ENCODE measurements around the gene CAB39L.

The CAB39L gene

GRCh38 chr13:49441846-49442245 lies 2.0 kb downstream of the CAB39L start:
- DNase-seq (ENCODE audit: low spot score): no peak

- DNase-seq (ENCODE audit: low spot score): no peak
These were observed 2.6 kb downstream of the CAB39L start for GRCh38 chr13:49441312-49441711.

GRCh38 chr13:49439609-49440008 lies 4.3 kb downstream of the CAB39L start:
- DNase-seq (ENCODE audit: low spot score): no peak

- DNase-seq (ENCODE audit: low spot score): no peak
These were observed 6.2 kb downstream of the CAB39L start for GRCh38 chr13:49437705-49438104.

GRCh38 chr13:49436890-49437289 lies 7.0 kb downstream of the CAB39L start:
- DNase-seq (ENCODE audit: low spot score): no peak

- DNase-seq (ENCODE audit: low spot score): no peak
These were observed 7.9 kb downstream of the CAB39L start for GRCh38 chr13:49435992-49436391.

GRCh38 chr13:49429121-49429520 lies 14.7 kb downstream of the CAB39L start:
- DNase-seq (ENCODE audit: low spot score): no peak

GRCh38 chr13:49428041-49428763 lies 15.7 kb downstream of the CAB39L start:
- no peak for DNase-seq (ENCODE audit: low spot score)

GRCh38 chr13:49424011-49424560 lies 19.8 kb downstream of the CAB39L start:
- no peak for DNase-seq (ENCODE audit: low spot score)

- DNase-seq (ENCODE audit: low spot score): no peak
These were observed 22.5 kb downstream of the CAB39L start for GRCh38 chr13:49421391-49421790.

GRCh38 chr13:49419276-49419675 lies 24.6 kb downstream of the CAB39L start:
- no peak for DNase-seq (ENCODE audit: low spot score)

GRCh38 chr13:49418206-49418605 lies 25.7 kb downstream of the CAB39L start:
- DNase-seq (ENCODE audit: low spot score): no peak

- no peak for DNase-seq (ENCODE audit: low spot score)
These were observed 26.7 kb downstream of the CAB39L start for GRCh38 chr13:49417161-49417560.

GRCh38 chr13:49412749-49413148 lies 31.1 kb downstream of the CAB39L start:
- no peak for DNase-seq (ENCODE audit: low spot score)

- no peak for DNase-seq (ENCODE audit: low spot score)
These were observed 32.5 kb downstream of the CAB39L start for GRCh38 chr13:49411353-49411752.

GRCh38 chr13:49410477-49410876 lies 33.4 kb downstream of the CAB39L start:
- DNase-seq (ENCODE audit: low spot score): no peak

- DNase-seq (ENCODE audit: low spot score): no peak
These were observed 33.9 kb downstream of the CAB39L start for GRCh38 chr13:49410006-49410405.

GRCh38 chr13:49409008-49409407 lies 34.9 kb downstream of the CAB39L start:
- no peak for DNase-seq (ENCODE audit: low spot score)

- no peak for DNase-seq (ENCODE audit: low spot score)
These were observed 35.9 kb downstream of the CAB39L start for GRCh38 chr13:49407936-49408335.

- DNase-seq (ENCODE audit: low spot score): no peak
These were observed 36.8 kb downstream of the CAB39L start for GRCh38 chr13:49407068-49407467.

GRCh38 chr13:49404703-49405020 lies 39.2 kb downstream of the CAB39L start:
- no peak for DNase-seq (ENCODE audit: low spot score)

- DNase-seq (ENCODE audit: low spot score): no peak
These were observed 39.7 kb downstream of the CAB39L start for GRCh38 chr13:49403996-49404702.
